Measurements from ENCODE around the gene NAP1L5. TPM values are rescaled to one million over a fixed set of nuclear protein-coding genes. Genes with fewer than 3 reads are reported as not detected.

NAP1L5 gene, protein sequence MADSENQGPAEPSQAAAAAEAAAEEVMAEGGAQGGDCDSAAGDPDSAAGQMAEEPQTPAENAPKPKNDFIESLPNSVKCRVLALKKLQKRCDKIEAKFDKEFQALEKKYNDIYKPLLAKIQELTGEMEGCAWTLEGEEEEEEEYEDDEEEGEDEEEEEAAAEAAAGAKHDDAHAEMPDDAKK
- total RNA-seq, result 11.6 and 15.1 TPM in 2 replicates

DNA sequence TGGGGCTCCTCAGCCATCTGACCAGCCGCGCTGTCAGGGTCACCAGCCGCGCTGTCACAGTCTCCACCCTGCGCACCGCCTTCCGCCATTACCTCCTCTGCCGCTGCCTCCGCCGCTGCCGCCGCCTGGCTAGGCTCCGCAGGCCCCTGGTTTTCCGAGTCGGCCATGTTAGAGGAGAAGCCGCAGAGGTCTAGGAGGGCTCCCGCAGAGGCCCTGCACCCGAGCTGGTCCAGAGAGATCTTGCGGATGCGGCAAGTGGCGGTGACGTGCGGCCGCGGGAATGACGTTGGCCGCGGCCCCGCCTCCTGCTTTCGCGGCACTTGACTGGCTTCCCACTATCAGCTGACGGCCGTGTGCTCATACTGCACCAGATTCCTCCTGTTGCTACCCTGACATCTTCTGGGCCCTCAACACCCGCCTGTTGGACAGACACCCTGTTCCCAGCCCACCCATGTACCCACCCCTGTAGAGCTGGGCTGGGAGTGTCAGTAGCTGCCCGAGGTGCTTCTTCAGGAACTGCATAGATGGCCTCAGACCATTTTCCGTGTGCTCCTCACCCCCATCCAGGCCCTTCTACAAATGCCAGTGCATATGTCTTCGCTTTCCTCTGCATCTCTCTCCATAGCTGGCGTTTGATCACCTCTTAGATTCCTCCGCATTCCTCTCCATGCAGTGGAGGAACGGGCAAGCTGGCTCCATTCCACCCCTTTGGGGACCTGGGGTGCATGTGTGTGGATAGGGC is at the start of gene NAP1L5:
NAP1L5 (minus strand) TSS at position 242 of the 742 bp plus-strand sequence; CDS start at position 167, 75 bp downstream.

Other genes starting within 250 kb of the NAP1L5 start
- gene HERC5, start 240.7 kb downstream of the NAP1L5 start, total RNA-seq, result 1.6 and 2.5 TPM in 2 replicates
- gene PYURF, start 174.1 kb downstream of the NAP1L5 start, total RNA-seq, result 75.4 and 81.0 TPM in 2 replicates
- gene HERC3, start 105.3 kb downstream of the NAP1L5 start, total RNA-seq, result 13.3 and 14.0 TPM in 2 replicates